GM12864 (cell line): ENCODE results near the gene SNX8.

Experiments used
- DNase-seq: peaks from one replicate; pipeline ENCODE4 v3.0.0-alpha.2; 2011; ENCODE audit warnings: low read depth
- H3K4me3 ChIP-seq: 2 replicates; pipeline ENCODE4 v1.5.1; 2011; ENCODE audit warnings: mild to moderate bottlenecking, low read depth, low read length, control low read depth
- TF ChIP-seq, protein P1 (sequence below): IDR thresholded peaks from 2 replicates; pipeline ENCODE4 v1.5.1; 2011; ENCODE audit warnings: low read depth, mild to moderate bottlenecking, moderate library complexity, low read length, control low read depth, inconsistent platforms; ENCODE audit errors: missing control alignments

SNX8 gene

DNA sequence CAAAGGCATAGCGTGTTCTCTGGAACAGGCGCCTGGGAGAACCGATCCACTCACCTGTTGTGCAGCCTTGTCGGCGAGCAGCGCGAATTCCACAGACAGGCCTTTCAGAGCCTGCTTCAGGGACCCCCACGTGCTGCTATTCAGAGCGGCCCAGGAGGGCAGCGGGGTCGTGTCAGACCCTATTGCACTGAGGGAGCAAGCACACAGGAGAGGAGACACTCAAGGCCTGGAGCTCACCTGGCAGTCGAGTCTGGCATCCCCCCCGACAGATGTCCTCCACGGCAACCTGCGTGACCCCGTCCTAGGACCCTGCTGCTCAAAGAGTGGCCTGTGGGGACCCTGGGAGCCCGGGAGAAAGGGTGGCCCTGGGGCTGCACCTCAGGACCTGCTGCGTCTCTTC is 51.1 kb downstream of the SNX8 start:
- H3K4me3 ChIP-seq: no peak overlapping the region
- DNase-seq: no peak
- TF ChIP-seq, protein P1, sequence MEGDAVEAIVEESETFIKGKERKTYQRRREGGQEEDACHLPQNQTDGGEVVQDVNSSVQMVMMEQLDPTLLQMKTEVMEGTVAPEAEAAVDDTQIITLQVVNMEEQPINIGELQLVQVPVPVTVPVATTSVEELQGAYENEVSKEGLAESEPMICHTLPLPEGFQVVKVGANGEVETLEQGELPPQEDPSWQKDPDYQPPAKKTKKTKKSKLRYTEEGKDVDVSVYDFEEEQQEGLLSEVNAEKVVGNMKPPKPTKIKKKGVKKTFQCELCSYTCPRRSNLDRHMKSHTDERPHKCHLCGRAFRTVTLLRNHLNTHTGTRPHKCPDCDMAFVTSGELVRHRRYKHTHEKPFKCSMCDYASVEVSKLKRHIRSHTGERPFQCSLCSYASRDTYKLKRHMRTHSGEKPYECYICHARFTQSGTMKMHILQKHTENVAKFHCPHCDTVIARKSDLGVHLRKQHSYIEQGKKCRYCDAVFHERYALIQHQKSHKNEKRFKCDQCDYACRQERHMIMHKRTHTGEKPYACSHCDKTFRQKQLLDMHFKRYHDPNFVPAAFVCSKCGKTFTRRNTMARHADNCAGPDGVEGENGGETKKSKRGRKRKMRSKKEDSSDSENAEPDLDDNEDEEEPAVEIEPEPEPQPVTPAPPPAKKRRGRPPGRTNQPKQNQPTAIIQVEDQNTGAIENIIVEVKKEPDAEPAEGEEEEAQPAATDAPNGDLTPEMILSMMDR: no peak

DNA sequence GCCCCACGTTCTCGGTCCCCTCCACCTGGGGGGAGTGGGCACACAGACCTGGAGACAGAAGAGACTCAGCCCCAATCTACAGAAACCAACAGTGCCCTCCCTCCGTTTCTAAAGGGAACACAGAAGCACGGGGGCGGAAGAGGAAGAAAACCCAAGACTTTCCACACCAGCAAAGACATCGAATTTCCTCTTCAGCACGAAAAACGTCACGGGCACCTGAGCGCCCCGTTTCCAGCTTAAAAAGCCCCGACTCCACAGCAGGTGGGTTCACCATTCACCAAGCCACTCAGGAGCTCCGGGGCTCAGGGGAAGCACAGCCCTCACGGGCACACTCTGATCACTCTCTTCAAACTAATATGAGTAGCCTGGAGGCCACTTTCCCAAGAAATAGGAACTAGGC is 52.6 kb downstream of the SNX8 start:
- DNase-seq: no peak
- H3K4me3 ChIP-seq: no peak overlapping the region
- TF ChIP-seq, protein P1: no peak

DNA sequence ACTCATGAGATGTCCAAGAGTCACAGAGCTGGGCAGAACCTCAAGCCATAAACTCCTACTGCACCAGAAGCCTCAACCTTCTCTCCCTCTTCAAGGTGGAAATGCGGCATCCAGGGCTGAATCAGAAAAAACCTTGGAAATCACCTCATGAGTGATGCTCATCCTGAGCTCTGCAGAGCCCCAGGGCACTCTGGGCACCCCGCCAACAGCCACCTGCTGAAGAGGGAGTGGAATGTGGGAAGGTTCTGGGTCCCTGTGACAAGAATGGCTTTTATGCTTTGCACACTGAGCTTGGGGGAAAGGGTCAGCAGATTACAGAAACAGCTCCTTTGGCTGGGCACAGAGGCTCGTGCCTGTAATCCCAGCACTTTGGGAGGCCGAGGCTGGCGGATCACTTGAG is 53.4 kb downstream of the SNX8 start:
- TF ChIP-seq, protein P1: no peak
- no peak for DNase-seq
- H3K4me3 ChIP-seq: no peak overlapping the region

DNA sequence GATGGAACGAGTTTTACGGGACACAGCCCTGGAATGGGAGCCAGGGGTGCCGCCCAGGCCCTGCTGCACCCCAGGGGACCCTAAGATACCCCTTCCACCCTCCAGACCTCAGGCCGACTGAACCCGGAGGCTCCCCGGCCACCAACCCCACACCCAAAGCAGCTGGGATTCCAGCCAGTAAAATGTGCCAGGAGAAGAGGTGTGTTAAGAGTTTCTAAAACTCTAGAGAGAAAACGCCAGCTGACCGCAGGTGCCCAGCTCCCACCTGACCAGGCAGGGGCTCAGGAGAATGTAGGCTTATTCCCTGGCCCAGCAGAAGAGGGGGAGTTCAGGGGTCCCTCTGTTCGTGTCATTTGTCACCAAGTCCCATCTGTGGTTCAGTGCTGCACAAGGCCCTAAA is 54.8 kb downstream of the SNX8 start:
- TF ChIP-seq, protein P1: no peak
- H3K4me3 ChIP-seq: no peak overlapping the region
- no peak for DNase-seq

DNA sequence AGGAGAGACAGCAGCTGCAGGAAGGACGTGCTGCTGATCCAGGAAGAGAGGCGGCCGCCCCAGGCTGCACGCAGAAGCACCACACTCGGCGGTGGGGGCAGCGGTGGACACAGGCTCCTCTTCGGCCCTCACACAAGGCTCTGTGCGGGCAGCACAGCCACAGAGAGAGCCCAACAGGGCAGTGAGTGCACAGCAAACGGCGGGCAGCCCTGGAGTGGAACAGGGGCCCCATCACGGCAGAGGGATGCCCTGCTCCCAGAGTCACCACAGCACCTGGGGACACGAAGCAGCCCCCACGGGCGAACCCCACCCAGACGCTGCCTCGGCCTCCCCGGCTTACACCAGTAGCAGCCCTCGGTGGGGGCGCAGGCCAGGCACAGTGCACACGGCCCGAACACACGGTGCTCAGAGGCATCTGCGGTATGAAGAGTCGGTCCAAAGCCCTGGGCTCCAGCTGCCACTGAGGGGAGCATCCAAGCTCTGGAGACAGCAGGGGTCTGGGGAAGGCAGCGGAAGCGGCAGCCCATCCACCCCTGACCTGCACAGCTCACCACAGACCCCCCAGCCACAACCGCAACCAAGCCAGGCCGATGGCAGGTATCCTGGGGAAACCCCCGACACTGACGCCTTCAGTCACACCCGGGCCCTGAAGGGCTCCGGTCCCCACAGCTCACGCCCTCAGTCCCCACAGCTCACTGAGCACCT is 55.4 kb downstream of the SNX8 start:
- DNase-seq: peak; percentile 50
- TF ChIP-seq, protein P1: no peak
- H3K4me3 ChIP-seq: no peak overlapping the region

DNA sequence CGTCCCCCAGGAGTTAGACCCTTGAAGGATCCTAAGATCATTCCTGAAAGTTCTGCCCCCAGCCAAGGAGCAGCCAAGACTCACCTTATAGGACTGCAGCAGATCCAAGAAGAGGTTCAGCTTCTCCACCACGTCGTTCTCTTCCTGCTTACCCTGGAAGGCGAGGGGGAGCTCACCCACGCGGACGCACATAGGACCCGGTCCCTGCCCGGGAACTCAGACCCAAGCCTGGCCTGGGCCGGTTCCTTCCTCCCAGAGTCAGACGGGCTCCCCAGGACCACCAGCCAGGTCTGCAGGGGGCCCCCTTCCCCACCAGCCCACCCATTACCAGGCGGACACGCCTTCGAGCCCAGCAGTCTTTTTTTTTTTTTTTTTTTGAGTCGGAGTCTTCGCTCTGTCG is 56.6 kb downstream of the SNX8 start:
- no peak overlapping the region for H3K4me3 ChIP-seq
- TF ChIP-seq, protein P1: no peak
- no peak for DNase-seq

DNA sequence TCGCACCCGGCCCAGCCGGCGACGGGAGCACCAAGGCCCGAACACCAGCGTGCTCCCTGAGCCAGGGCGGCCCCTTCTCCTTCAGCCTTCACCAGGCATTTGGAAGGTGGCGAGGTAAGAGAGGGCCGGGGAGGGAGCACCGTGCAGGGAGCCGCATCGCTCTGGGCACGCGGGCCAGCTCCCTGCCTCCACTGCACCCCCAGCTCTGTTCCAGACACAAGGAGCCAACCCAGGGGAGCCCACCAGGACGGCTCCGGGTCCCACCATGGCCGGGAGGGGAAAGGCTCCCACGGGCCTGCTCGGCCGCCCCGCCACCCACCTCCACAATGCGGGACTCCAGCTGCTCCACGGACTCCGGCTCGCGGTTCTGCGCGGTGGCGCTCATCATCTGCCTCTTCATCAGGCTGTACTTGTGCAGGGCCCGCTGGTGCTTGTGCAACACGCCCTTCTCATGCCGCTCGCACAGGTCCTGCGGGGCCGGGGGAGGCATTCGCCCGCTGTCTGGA is 57.1 kb downstream of the SNX8 start:
- TF ChIP-seq, protein P1: no peak
- H3K4me3 ChIP-seq: no peak overlapping the region
- DNase-seq: no peak
